Adrenal gland (tissue), 12 donors: ENCODE measurements around the gene INPP4B. TPM values are rescaled to one million over a fixed set of nuclear protein-coding genes. Genes with fewer than 3 reads are reported as not detected.

Source experiments
- DNase-seq, 7 donors: peaks; one replicate each; pipeline ENCODE4 v3.0.0-alpha.2; 2019 to 2020
- H3K27ac ChIP-seq, 5 donors: fragments of 200-600 bp; sonication (generic) in 4 of 5; 1 replicate in 3 of 5; 2 replicates in 2 of 5; pipeline versions ENCODE4 v1.5.1 to v1.8.0; 2016 to 2020; ENCODE audit warnings: mild to moderate bottlenecking in 1 of 5
- H3K27me3 ChIP-seq: fragments of 200-600 bp; 2 replicates; pipeline ENCODE4 v1.8.0; 2021
- H3K36me3 ChIP-seq, 2 donors: fragments of 200-600 bp; replicated peaks in 1 of 2; 1 replicate in 1 of 2; 2 replicates in 1 of 2; pipeline versions ENCODE4 v1.5.1 to v1.8.0; 2018 to 2022
- H3K4me1 ChIP-seq, 2 donors: fragments of 200-600 bp; replicated peaks in 1 of 2; 1 replicate in 1 of 2; 2 replicates in 1 of 2; pipeline versions ENCODE4 v1.5.1 to v1.8.0; 2018 to 2021
- H3K4me3 ChIP-seq, 4 donors: fragments of 200-600 bp; sonication (generic) in 3 of 4; one replicate each; pipeline ENCODE4 v1.5.1; 2016 to 2018
- H3K9me3 ChIP-seq, 3 donors: fragments of 200-600 bp; sonication (generic) in 1 of 3; replicated peaks in 1 of 3; 1 replicate in 2 of 3; 2 replicates in 1 of 3; pipeline versions ENCODE4 v1.5.1 to v1.8.0; 2016 to 2021
- POLR2A ChIP-seq, 2 donors: fragments of 450-650 bp; IDR thresholded peaks; one replicate each; pipeline ENCODE4 v1.6.1; 2017; ENCODE audit warnings: antibody characterized with exemption in 2 of 2, mild to moderate bottlenecking in 2 of 2, moderate library complexity in 1 of 2
- WGBS, 4 donors: extraction: QIAGEN DNeasy Blood & Tissue Kit in 2 of 4; methylation state at CpG; one replicate each; pipeline versions ENCODE4 v1.1.5 to v1.1.7; 2013 to 2017; 5-methylcytosine and 5-hydroxymethylcytosine counted together
- intact Hi-C, 2 donors: fragments of 100-400 bp; cut with DNase I; formaldehyde crosslinking; loops; one replicate each; pipeline versions ENCODE4 v1.14.1 to v1.15.0; 2022 to 2023
- polyA plus RNA-seq, 3 donors: library from polyadenylated mRNA; stranded (reverse); fragments of 200-250 nt in 2 of 3; fragments of 350-450 nt in 1 of 3; fragmentation: Illumina TruSeq in 1 of 3; extraction: RNeasy Lipid Tissue Mini Kit (QIAGEN cat#74804) in 1 of 3; gene quantifications; one replicate each; pipeline ENCODE4 v1.2.3, GENCODE V29; 2013 to 2014
- total RNA-seq, 9 donors: library from RNA; depleted of rRNA in 4 of 9; stranded (reverse); fragments of >200 nt in 4 of 9; fragments of 120-200 nt in 1 of 9; fragmentation: NEBNext Ultra II Directional in 1 of 9; extraction: Animal tissue kit (Norgen Biotek cat#: 25700) in 1 of 9; gene quantifications; one replicate each; pipeline versions ENCODE4 v1.1.0 to v1.2.4, GENCODE V29; 2013 to 2023
- TF ChIP-seq, protein P1 (sequence below), 6 experiments: fragments of 450-650 bp in 4 of 6; fragments of 200-600 bp in 2 of 6; sonication (generic) in 1 of 6; IDR thresholded peaks; 1 replicate in 5 of 6; 2 replicates in 1 of 6; pipeline versions ENCODE4 v1.5.1 to v1.8.0; 2016 to 2021; ENCODE audit warnings: antibody characterized with exemption in 6 of 6, mild to moderate bottlenecking in 2 of 6, moderate library complexity in 1 of 6
- donor health status: healthy with polysubstance abuse.
- donor health status: Bipolar disorder and iron deficiency.
- donor health status: DM: yes; HTN: yes; CAD: no.
- donor health status: DM: no; HTN: no; CAD: no.
- donor health status: DM: no; HTN: no; CAD: no.
- donor health status: DM: yes; HTN: yes; CAD: no.

Gene INPP4B
- total and polyA plus RNA-seq, 12 donors: 2.2 to 21.6 (median 11.8) TPM

DNA sequence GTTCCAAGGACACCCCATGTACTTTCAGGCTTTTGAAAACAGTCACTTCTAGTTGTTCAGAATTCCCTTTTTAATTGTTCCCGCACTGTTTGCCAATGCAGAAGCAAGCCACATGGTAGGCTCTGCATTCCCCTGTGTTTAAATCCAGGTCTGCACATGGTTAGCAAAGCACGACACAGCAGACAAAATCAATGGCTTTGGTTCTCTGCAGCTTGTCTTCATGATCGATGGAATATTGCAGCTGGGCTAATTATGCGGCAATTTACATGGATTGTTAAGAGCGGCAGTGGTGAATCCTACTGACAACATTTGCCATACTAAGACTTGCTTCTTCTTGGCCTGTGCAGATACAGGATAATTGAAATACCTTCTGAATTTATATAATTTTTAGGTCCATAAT lies 20.6 kb upstream of the INPP4B start:
- H3K27me3 ChIP-seq: no peaks in the 10 kb centered on the region
- 80 to 95% (median 86%) methylated on average over 5 of the region's 5 CpGs for WGBS, 4 donors
- no peaks in the 10 kb centered on the region for H3K4me1 ChIP-seq
- no peak for TF ChIP-seq POLR2A (IDR thresholded peaks at IDR 0.05)
- TF ChIP-seq, protein P1, sequence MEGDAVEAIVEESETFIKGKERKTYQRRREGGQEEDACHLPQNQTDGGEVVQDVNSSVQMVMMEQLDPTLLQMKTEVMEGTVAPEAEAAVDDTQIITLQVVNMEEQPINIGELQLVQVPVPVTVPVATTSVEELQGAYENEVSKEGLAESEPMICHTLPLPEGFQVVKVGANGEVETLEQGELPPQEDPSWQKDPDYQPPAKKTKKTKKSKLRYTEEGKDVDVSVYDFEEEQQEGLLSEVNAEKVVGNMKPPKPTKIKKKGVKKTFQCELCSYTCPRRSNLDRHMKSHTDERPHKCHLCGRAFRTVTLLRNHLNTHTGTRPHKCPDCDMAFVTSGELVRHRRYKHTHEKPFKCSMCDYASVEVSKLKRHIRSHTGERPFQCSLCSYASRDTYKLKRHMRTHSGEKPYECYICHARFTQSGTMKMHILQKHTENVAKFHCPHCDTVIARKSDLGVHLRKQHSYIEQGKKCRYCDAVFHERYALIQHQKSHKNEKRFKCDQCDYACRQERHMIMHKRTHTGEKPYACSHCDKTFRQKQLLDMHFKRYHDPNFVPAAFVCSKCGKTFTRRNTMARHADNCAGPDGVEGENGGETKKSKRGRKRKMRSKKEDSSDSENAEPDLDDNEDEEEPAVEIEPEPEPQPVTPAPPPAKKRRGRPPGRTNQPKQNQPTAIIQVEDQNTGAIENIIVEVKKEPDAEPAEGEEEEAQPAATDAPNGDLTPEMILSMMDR (IDR thresholded peaks at IDR 0.05): no peak
- H3K27ac ChIP-seq: no peak overlapping the region
- no peak overlapping the region for H3K4me3 ChIP-seq
- H3K36me3 ChIP-seq: no peaks in the 10 kb centered on the region
- DNase-seq: no peak
- no peaks in the 10 kb centered on the region for H3K9me3 ChIP-seq
- intact Hi-C loops: no loop called here

DNA sequence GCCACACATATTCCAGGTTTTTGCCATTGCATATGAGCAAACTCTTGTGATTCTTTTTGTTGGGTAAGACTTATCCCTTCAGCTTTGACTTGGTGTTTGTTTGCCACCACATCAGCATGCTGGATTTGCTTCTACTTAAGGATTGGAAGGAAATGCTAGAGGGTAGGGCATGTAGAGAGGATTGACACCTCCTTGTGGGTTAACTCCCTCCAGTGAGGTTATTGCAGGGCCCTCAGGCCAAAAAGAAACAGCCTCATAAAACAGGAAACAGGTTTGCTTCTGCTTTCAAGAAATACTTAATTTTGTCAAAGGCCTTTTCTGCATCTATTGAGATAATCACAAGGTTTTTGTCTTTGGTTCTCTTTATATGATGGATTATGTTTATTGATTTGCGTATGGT lies 15.2 kb upstream of the INPP4B start:
- Histone ChIP-seq H3K36me3 (no peaks in the 10 kb centered on the region), H3K4me1 (no peaks in the 10 kb centered on the region), H3K4me3 (no peak overlapping the region), H3K9me3 (no peaks in the 10 kb centered on the region), H3K27me3 (no peaks in the 10 kb centered on the region), H3K27ac (no peak overlapping the region)
- no peak for DNase-seq
- TF ChIP-seq POLR2A (IDR thresholded peaks at IDR 0.05): no peak
- TF ChIP-seq, protein P1 (IDR thresholded peaks at IDR 0.05): no peak
- 89 to 100% (median 97%) methylated on average over 1 of the region's 1 CpG for WGBS, 4 donors
- intact Hi-C loops: no loop called here

DNA sequence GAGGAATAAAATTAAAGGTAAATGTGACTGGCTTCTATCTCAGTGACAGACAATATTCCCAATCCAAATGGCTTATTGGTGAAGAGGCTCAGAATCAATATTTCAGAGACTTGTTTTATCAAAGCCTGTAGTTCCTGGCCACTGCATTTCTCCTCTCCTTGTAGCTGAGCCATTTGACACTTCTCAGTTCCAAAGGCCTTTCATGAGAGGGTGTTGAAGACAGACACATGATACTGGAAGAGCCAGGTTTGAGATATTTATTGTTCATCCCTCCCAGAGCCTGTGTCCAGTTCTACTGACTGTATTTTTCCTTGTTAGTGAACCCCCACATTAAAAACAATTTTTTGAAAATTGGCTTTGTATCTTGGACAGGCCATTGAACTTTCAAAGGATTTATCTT lies 12.9 kb upstream of the INPP4B start:
- TF ChIP-seq, protein P1 (IDR thresholded peaks at IDR 0.05): no peak
- TF ChIP-seq POLR2A (IDR thresholded peaks at IDR 0.05): no peak
- intact Hi-C loops: no loop called here
- H3K4me1 ChIP-seq: no peaks in the 10 kb centered on the region

DNA sequence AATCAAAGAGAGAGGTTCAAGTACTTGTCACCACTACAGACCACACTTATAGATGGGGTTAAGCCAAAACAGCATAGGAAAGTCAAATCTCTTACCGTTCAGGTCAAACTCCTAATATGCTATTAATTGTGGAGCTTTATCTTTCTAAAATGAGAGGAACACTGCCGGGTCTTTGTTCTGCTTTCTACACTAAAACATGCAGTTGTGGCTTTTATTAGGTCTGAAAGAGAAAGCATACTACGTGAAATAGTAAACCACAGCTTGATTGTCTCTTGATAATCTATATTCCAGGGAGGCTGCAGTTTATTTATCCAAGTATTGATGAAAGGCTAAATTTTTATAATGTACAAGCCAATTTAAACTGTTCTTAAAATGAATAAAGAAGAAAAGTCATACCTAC lies 12.3 kb upstream of the INPP4B start:
- 61 to 71% (median 67%) methylated on average over 3 of the region's 3 CpGs for WGBS, 4 donors
- Histone ChIP-seq H3K9me3 (no peaks in the 10 kb centered on the region), H3K27me3 (no peaks in the 10 kb centered on the region), H3K27ac (no peak overlapping the region), H3K4me1 (no peaks in the 10 kb centered on the region), H3K4me3 (no peak overlapping the region), H3K36me3 (no peaks in the 10 kb centered on the region)
- intact Hi-C loops: no loop called here
- TF ChIP-seq POLR2A (IDR thresholded peaks at IDR 0.05): no peak
- TF ChIP-seq, protein P1 (IDR thresholded peaks at IDR 0.05): no peak
- DNase-seq: no peak

More for the DNA sequence above, 12.9 kb upstream of the INPP4B start:
- DNase-seq: no peak
- H3K36me3 ChIP-seq: no peaks in the 10 kb centered on the region
- no peaks in the 10 kb centered on the region for H3K9me3 ChIP-seq
- no peak overlapping the region for H3K27ac ChIP-seq
- H3K27me3 ChIP-seq: no peaks in the 10 kb centered on the region
- no peak overlapping the region for H3K4me3 ChIP-seq
